ENCODE measurements around the gene CAPN1.
A peak's percentile ranks its signal among the peaks of the same experiment; 100 is the strongest.

Gene CAPN1

DNA sequence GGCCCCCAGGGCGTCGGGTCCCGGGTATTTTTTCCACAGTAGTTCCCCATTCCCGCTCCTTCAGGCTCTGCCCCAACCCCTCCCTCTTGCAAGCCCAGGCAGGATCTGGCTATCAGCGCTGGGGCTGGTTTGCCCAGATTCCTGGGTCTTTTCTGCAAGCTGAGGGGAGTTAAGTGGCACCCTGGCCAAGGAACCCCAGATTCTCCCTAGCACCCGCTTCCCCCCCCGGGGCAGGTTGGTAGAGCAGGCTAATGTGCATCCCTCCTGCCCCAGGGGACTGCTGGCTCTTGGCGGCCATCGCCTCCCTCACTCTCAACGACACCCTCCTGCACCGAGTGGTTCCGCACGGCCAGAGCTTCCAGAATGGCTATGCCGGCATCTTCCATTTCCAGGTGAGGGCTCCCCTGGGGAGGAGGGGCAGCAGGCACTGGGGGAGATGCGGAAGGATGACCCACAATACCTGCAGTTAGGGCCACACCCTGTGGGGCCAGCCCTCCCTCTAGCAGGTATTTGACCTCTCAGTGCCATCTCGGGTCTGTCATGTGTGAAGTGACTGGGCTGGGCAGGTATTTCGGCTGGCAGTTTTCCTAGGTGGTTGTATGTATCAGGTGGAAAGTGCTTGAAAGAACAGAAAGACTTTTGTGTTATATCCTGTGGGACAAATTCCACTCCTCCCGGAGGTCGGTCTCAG is 1.6 kb downstream of the CAPN1 start:
- Histone ChIP-seq H3K27ac (ENCODE audit: low read length) (no peak overlapping the region), H3K9me3 (replicated peaks; ENCODE audit: insufficient read depth, low read length) (no peaks in the 10 kb centered on the region), H3K4me1 (ENCODE audit: low read length) (0 out of 2 replicates have a peak, but pooled peaks cover 6% of the 10 kb centered on the region), H3K9ac (ENCODE audit: low read length) (no peak overlapping the region), H3F3A (ENCODE audit: insufficient read depth, low read length) (no peaks in the 10 kb centered on the region), H2AFZ (ENCODE audit: low read length) (no peak overlapping the region), H3K36me3 (replicated peaks; ENCODE audit: insufficient read depth, low read length) (no peaks in the 10 kb centered on the region), H3K79me2 (ENCODE audit: low read length) (peaks cover 26% of the 10 kb centered on the region), H3K9me2 (replicated peaks; ENCODE audit: insufficient read depth, low read length) (no peaks in the 10 kb centered on the region), H4K20me1 (ENCODE audit: insufficient read depth, low read length) (no peaks in the 10 kb centered on the region), H3K4me2 (ENCODE audit: low read depth, low read length) (0 out of 2 replicates have a peak overlapping the region, but pooled peaks have one; percentile 90), H3K27me3 (replicated peaks; ENCODE audit: insufficient read depth, low read length) (no peaks in the 10 kb centered on the region), H3K4me3 (ENCODE audit: low read length) (no peak overlapping the region)
- DNase-seq: no peak
- TF ChIP-seq EZH2phosphoT487 (IDR thresholded peaks at IDR 0.05; ENCODE audit: low read length) (no peak), EZH2 (optimal IDR thresholded peaks at IDR 0.05; ENCODE audit: low read depth, low read length) (no peak)
- TF ChIP-seq, protein P1, sequence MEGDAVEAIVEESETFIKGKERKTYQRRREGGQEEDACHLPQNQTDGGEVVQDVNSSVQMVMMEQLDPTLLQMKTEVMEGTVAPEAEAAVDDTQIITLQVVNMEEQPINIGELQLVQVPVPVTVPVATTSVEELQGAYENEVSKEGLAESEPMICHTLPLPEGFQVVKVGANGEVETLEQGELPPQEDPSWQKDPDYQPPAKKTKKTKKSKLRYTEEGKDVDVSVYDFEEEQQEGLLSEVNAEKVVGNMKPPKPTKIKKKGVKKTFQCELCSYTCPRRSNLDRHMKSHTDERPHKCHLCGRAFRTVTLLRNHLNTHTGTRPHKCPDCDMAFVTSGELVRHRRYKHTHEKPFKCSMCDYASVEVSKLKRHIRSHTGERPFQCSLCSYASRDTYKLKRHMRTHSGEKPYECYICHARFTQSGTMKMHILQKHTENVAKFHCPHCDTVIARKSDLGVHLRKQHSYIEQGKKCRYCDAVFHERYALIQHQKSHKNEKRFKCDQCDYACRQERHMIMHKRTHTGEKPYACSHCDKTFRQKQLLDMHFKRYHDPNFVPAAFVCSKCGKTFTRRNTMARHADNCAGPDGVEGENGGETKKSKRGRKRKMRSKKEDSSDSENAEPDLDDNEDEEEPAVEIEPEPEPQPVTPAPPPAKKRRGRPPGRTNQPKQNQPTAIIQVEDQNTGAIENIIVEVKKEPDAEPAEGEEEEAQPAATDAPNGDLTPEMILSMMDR (IDR thresholded peaks at IDR 0.05; ENCODE audit: low read length): no peak

DNA sequence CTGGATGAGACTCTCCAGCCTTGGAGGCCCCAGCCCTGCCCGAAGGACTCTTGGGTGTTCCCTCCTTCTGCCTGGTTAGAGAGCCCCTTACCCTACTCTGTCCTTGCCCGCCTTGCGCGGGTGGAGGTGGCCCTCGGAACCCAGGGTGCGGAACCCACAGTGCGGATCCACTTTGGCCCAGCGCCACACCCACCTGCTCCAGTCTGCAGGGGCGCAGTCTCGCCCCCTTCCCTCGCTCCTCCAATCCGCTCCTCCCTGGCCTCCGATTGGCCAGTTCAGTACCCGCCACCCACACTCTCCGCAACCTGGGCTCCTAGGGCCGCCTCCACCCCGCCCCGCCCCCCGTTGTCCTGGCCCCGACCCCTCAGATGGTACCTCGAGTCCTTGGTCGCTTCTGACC is 2.4 kb downstream of the CAPN1 start:
- no peaks in the 10 kb centered on the region for H3F3A ChIP-seq (ENCODE audit: insufficient read depth, low read length)
- H3K27me3 ChIP-seq (replicated peaks; ENCODE audit: insufficient read depth, low read length): no peaks in the 10 kb centered on the region
- no peaks in the 10 kb centered on the region for H3K9me3 ChIP-seq (replicated peaks; ENCODE audit: insufficient read depth, low read length)
- no peak overlapping the region for H2AFZ ChIP-seq (ENCODE audit: low read length)
- H3K4me3 ChIP-seq (ENCODE audit: low read length): no peak overlapping the region
- H3K4me1 ChIP-seq (ENCODE audit: low read length): 0 out of 2 replicates have a peak, but pooled peaks cover 6% of the 10 kb centered on the region
- H3K9me2 ChIP-seq (replicated peaks; ENCODE audit: insufficient read depth, low read length): no peaks in the 10 kb centered on the region
- H3K4me2 ChIP-seq (ENCODE audit: low read depth, low read length): no peak overlapping the region
- no peak overlapping the region for H3K9ac ChIP-seq (ENCODE audit: low read length)
- TF ChIP-seq, protein P1 (IDR thresholded peaks at IDR 0.05; ENCODE audit: low read length): no peak
- TF ChIP-seq EZH2phosphoT487 (IDR thresholded peaks at IDR 0.05; ENCODE audit: low read length) (no peak), EZH2 (optimal IDR thresholded peaks at IDR 0.05; ENCODE audit: low read depth, low read length) (no peak)
- peaks cover 26% of the 10 kb centered on the region for H3K79me2 ChIP-seq (ENCODE audit: low read length)
- no peaks in the 10 kb centered on the region for H3K36me3 ChIP-seq (replicated peaks; ENCODE audit: insufficient read depth, low read length)
- no peak overlapping the region for H3K27ac ChIP-seq (ENCODE audit: low read length)
- DNase-seq: no peak
- no peaks in the 10 kb centered on the region for H4K20me1 ChIP-seq (ENCODE audit: insufficient read depth, low read length)

DNA sequence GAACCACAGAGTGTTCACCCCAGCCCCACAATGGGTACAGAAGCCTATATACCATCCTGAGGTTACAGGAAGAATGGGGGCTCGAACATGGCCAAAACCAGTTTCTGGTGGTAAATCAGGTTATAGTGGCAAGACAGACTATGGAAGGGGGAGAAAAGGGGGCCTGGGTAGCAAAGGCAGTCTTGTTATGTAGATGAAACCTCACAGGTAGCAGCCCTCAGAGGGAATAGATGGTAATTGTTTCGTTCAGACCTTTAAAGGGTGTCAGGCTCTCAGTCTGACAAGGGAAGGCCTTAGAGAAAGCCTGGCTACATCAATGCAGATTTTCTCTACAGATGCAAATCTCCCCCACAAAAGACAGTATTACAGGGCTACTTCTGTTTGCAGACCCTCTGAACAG is 3.4 kb downstream of the CAPN1 start:
- no peaks in the 10 kb centered on the region for H3K9me3 ChIP-seq (replicated peaks; ENCODE audit: insufficient read depth, low read length)
- H3K36me3 ChIP-seq (replicated peaks; ENCODE audit: insufficient read depth, low read length): no peaks in the 10 kb centered on the region
- H4K20me1 ChIP-seq (ENCODE audit: insufficient read depth, low read length): no peaks in the 10 kb centered on the region
- TF ChIP-seq EZH2 (optimal IDR thresholded peaks at IDR 0.05; ENCODE audit: low read depth, low read length) (no peak), EZH2phosphoT487 (IDR thresholded peaks at IDR 0.05; ENCODE audit: low read length) (no peak)
- TF ChIP-seq, protein P1 (IDR thresholded peaks at IDR 0.05; ENCODE audit: low read length): no peak
- H3K4me2 ChIP-seq (ENCODE audit: low read depth, low read length): no peak overlapping the region
- no peak overlapping the region for H3K4me3 ChIP-seq (ENCODE audit: low read length)
- no peak overlapping the region for H3K9ac ChIP-seq (ENCODE audit: low read length)
- no peak overlapping the region for H3K27ac ChIP-seq (ENCODE audit: low read length)
- no peak for DNase-seq
- peaks cover 26% of the 10 kb centered on the region for H3K79me2 ChIP-seq (ENCODE audit: low read length)
- 0 out of 2 replicates have a peak, but pooled peaks cover 6% of the 10 kb centered on the region for H3K4me1 ChIP-seq (ENCODE audit: low read length)
- H2AFZ ChIP-seq (ENCODE audit: low read length): no peak overlapping the region
- H3F3A ChIP-seq (ENCODE audit: insufficient read depth, low read length): no peaks in the 10 kb centered on the region
- no peaks in the 10 kb centered on the region for H3K9me2 ChIP-seq (replicated peaks; ENCODE audit: insufficient read depth, low read length)
- H3K27me3 ChIP-seq (replicated peaks; ENCODE audit: insufficient read depth, low read length): no peaks in the 10 kb centered on the region

Measured in MM.1S (cell line).